IPS DF 4.7 (cell line): ENCODE results near the gene RALGDS.

Experiments
- DNase-seq: peaks from one replicate; pipeline ENCODE4 v3.0.0-alpha.2; 2013; ENCODE audit warnings: low spot score; ENCODE audit errors: extremely low read depth

The RALGDS gene

GRCh38 chr9:133055788-133056420 lies 65.1 kb downstream of the RALGDS start:
- no peak for DNase-seq

GRCh38 chr9:133054966-133055365 lies 66.1 kb downstream of the RALGDS start:
- no peak for DNase-seq

DNA sequence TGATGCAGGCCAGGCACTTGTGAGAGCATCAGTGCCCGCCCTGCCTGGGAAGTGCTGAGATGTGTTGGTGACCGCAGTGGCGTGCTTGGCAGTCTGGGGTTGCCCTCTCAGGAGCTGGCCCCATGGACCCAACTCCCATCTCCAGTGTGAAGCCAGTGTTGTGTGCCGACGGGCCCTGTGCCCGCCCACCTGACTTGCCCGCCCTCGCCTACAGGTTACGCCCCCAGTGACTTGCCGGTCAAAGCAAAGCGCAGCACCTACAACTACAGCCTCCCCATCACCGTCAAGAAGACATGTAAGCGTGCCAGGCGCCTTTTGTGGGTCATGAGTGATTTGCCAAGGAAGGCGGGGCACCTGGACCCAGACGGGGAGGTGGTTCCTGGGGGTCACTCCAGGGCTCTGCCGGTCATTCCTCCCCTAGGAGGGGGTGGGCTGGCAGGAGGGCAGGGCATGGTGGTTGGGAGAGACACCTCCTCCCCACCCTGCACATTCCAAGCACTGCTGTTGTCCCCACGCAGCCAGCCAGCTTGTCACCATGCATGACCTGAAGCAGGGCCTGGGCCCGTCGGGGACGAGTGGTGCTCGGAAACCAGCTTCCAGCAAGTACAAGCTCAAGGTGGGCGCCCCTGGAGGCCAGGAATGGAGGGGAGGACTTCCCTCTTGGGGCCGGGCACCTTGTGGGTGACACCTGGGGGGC lies 66.7 kb downstream of the RALGDS start:
- no peak for DNase-seq

DNA sequence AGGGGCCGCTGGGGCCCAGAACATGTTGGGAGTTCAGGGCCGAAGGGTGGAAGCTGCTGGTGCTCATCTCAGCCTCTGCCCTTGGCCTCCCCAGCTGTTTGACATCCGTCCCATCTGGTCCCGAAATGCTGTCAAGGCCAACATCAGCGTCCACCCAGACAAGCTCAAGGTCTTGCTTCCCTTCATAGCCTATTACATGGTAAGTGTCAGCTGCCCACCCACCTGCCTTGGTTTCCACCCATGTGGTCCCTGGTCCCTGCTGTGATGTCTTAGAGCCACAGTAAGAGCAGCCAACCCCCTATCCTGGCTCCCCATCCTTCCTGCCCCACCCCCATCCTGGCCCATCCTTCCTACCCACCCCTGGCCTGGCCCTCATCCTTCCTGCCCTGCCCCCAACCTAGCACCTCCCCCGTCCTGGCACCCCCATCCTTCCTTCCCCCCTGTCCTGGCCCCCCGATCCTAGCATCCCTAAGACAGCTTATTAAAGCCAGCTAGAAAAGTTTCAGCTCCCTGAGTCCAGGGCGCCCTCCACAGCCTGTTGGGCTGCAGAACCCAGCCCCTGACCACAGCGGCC lies 69.0 kb downstream of the RALGDS start:
- no peak for DNase-seq

GRCh38 chr9:133051281-133051900 lies 69.6 kb downstream of the RALGDS start:
- DNase-seq: no peak

GRCh38 chr9:133050781-133051180 lies 70.3 kb downstream of the RALGDS start:
- no peak for DNase-seq

DNA sequence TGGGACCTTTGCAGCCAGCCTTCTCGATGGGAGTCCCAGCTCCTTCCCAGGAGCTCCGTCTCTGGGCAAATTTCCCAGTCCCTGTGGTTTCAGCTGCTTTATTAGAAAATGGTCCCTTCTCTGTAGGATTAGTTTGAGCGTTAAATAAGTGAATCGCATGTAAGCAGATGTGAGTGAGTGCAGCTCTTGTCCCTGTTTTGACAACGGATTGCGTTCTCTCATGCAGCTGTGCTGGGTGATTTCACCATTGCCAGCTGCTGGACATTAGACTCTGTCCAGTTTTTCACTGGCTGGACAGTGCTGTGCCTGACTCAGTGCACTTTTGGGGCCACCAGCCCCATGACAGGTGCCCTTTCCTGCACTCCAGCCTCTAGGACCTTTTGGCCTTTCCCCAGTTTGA lies 70.9 kb downstream of the RALGDS start:
- no peak for DNase-seq

DNA sequence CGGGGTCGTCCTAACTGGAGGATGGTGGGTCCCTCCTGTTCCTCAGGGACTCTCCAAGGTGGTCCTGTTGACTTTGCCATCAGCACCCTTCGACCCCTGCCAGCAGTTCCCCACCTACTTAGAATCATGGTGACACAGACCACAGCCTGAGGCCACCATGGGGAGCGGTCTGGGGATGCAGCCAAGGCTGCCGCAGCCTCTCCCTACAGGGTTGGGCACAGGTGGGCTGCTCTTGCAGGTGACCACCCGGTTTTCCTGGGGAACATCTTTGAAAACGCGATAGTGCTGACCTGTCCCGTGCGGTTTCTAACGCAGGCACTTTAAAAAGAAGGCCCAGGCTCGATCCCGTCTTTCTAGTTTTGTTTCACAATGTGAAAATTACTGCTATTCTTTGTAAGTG lies 72.0 kb downstream of the RALGDS start:
- no peak for DNase-seq

- DNase-seq: no peak
These were observed 72.4 kb downstream of the RALGDS start for GRCh38 chr9:133048595-133048994.
